GM23248 (cell line): ENCODE measurements around the gene RPS19BP1. TPM values are rescaled to one million over a fixed set of nuclear protein-coding genes. Genes with fewer than 3 reads are reported as not detected.

ENCODE experiments used
- DNase-seq: peaks from one replicate; pipeline ENCODE4 v3.0.0-alpha.2; 2015
- H2AFZ ChIP-seq: fragments of 200-600 bp; sonication (generic); 2 replicates; pipeline ENCODE4 v1.6.1; 2016; ENCODE audit warnings: antibody characterized with exemption
- H3F3A ChIP-seq: fragments of 200-600 bp; sonication (generic); 2 replicates; pipeline ENCODE4 v1.6.1; 2016; ENCODE audit warnings: mild to moderate bottlenecking, antibody characterized with exemption, mixed run types; ENCODE audit not compliant: insufficient read depth
- H3K27ac ChIP-seq: fragments of 200-600 bp; sonication (generic); 2 replicates; pipeline ENCODE4 v1.5.1; 2016; ENCODE audit warnings: mild to moderate bottlenecking
- H3K27me3 ChIP-seq: fragments of 200-600 bp; sonication (generic); replicated peaks from 2 replicates; pipeline ENCODE4 v1.6.1; 2016; ENCODE audit warnings: mild to moderate bottlenecking; ENCODE audit not compliant: insufficient read depth
- H3K36me3 ChIP-seq: fragments of 200-600 bp; sonication (generic); 2 replicates; pipeline ENCODE4 v1.6.1; 2016; ENCODE audit warnings: low read depth, mild to moderate bottlenecking
- H3K4me1 ChIP-seq: fragments of 200-600 bp; sonication (generic); 2 replicates; pipeline ENCODE4 v1.6.1; 2016; ENCODE audit warnings: mild to moderate bottlenecking; ENCODE audit not compliant: insufficient read depth
- H3K4me2 ChIP-seq: fragments of 200-600 bp; sonication (generic); one replicate; pipeline ENCODE4 v1.6.1; 2016; ENCODE audit warnings: mild to moderate bottlenecking; ENCODE audit not compliant: unreplicated experiment
- H3K4me3 ChIP-seq: fragments of 200-600 bp; sonication (generic); 2 replicates; pipeline ENCODE4 v1.5.1; 2016; ENCODE audit warnings: mild to moderate bottlenecking
- H3K79me2 ChIP-seq: fragments of 200-600 bp; sonication (generic); 2 replicates; pipeline ENCODE4 v1.6.1; 2016; ENCODE audit warnings: mild to moderate bottlenecking; ENCODE audit not compliant: insufficient read depth
- H3K9ac ChIP-seq: fragments of 200-600 bp; sonication (generic); 2 replicates; pipeline ENCODE4 v1.6.1; 2016; ENCODE audit warnings: mild to moderate bottlenecking
- H3K9me2 ChIP-seq: fragments of 200-600 bp; sonication (generic); 2 replicates; pipeline ENCODE4 v1.6.1; 2016; ENCODE audit warnings: mixed run types, mild to moderate bottlenecking, moderate library complexity; ENCODE audit not compliant: insufficient read depth
- H3K9me3 ChIP-seq: fragments of 200-600 bp; sonication (generic); one replicate; pipeline ENCODE4 v1.6.1; 2017; ENCODE audit warnings: low read depth
- H4K20me1 ChIP-seq: fragments of 200-600 bp; sonication (generic); 2 replicates; pipeline ENCODE4 v1.6.0; 2016; ENCODE audit not compliant: insufficient read depth
- EZH2 ChIP-seq: fragments of 200-600 bp; sonication (generic); IDR thresholded peaks from 2 replicates; pipeline ENCODE4 v1.6.1; 2018; ENCODE audit warnings: antibody characterized with exemption, mild to moderate bottlenecking; ENCODE audit not compliant: insufficient read depth, poor library complexity, severe bottlenecking
- EZH2phosphoT487 ChIP-seq: fragments of 200-600 bp; sonication (generic); IDR thresholded peaks from 2 replicates; pipeline ENCODE4 v1.6.1; 2018; ENCODE audit warnings: antibody characterized with exemption, moderate library complexity, mild to moderate bottlenecking, low read depth; ENCODE audit not compliant: insufficient read depth
- WGBS, 2 experiments: methylation state at CpG; one replicate each; pipeline ENCODE4 v1.1.6; 2015 to 2017; ENCODE audit warnings: low lambda C conversion rate in 2 of 2, low coverage in 1 of 2; ENCODE audit errors: missing lambda C conversion rate in 2 of 2; 5-methylcytosine and 5-hydroxymethylcytosine counted together
- in situ Hi-C: fragments of 300-500 bp; cut with MboI; formaldehyde crosslinking; loops from 2 replicates; pipeline ENCODE4 v1.15.0; 2020
- polyA plus RNA-seq: library from polyadenylated mRNA; unstranded; fragments of >200 nt; fragmentation: Nextera tagmentation; extraction: Ambion mirVana; gene quantifications from 2 replicates; pipeline ENCODE4 v1.2.1, GENCODE V29; 2016
- total RNA-seq: library from RNA; depleted of rRNA; stranded (reverse); fragments of >200 nt; shearing (Covaris generic); gene quantifications from 2 replicates; pipeline ENCODE4 v1.2.3, GENCODE V29; 2014

The RPS19BP1 gene
- total and polyA plus RNA-seq, 2 experiments from 2014 or later, result 93.9 to 114 TPM

- no peaks in the 10 kb centered on the region for H3F3A ChIP-seq
- H3K9me3 ChIP-seq, result no peaks in the 10 kb centered on the region
- in situ Hi-C loops, result loop anchor here (25.0 kb wide), 1 partner anchor 774 kb away; the partner anchor contains the start of gene ADSL
- no peak for TF ChIP-seq EZH2phosphoT487
- no peak for TF ChIP-seq EZH2
- no peak overlapping the region for H3K4me3 ChIP-seq
- H3K4me1 ChIP-seq, result no peaks in the 10 kb centered on the region
- no peaks in the 10 kb centered on the region for H3K79me2 ChIP-seq
- no peak overlapping the region for H3K9ac ChIP-seq
- H3K27ac ChIP-seq, result no peak overlapping the region
- H3K27me3 ChIP-seq, result peaks cover 16% of the 10 kb centered on the region
- H3K36me3 ChIP-seq, result no peaks in the 10 kb centered on the region
- DNase-seq, result no peak
- no peak overlapping the region for H2AFZ ChIP-seq
- H3K9me2 ChIP-seq, result no peaks in the 10 kb centered on the region
- WGBS, 2 experiments, result 46 to 51% methylated on average over 7 of the region's 7 CpGs
- no peak overlapping the region for H3K4me2 ChIP-seq
- H4K20me1 ChIP-seq, result no peaks in the 10 kb centered on the region
Measured at GRCh38 chr22:39563571-39564428, 31.3 kb upstream of the RPS19BP1 start.

- H3K79me2 ChIP-seq, result no peaks in the 10 kb centered on the region
- H3K4me2 ChIP-seq, result no peak overlapping the region
- no peaks in the 10 kb centered on the region for H3K9me3 ChIP-seq
- no peaks in the 10 kb centered on the region for H4K20me1 ChIP-seq
- H3F3A ChIP-seq, result no peaks in the 10 kb centered on the region
- 48 to 58% methylated on average over 9 of the region's 9 CpGs for WGBS, 2 experiments
- peaks cover 24% of the 10 kb centered on the region for H3K27me3 ChIP-seq
- H2AFZ ChIP-seq, result no peak overlapping the region
- H3K9ac ChIP-seq, result no peak overlapping the region
- H3K9me2 ChIP-seq, result no peaks in the 10 kb centered on the region
- TF ChIP-seq EZH2 (no peak), EZH2phosphoT487 (no peak)
- no peak for DNase-seq
- in situ Hi-C loops, result loop anchor here (25.0 kb wide), 1 partner anchor 774 kb away; the partner anchor contains the start of gene ADSL
- no peak overlapping the region for H3K27ac ChIP-seq
- no peaks in the 10 kb centered on the region for H3K36me3 ChIP-seq
- H3K4me1 ChIP-seq, result no peaks in the 10 kb centered on the region
- H3K4me3 ChIP-seq, result no peak overlapping the region
Measured at GRCh38 chr22:39562839-39563489, 30.4 kb upstream of the RPS19BP1 start.

- TF ChIP-seq EZH2phosphoT487 (no peak), EZH2 (no peak)
- Histone ChIP-seq H4K20me1 (no peaks in the 10 kb centered on the region), H3K79me2 (no peaks in the 10 kb centered on the region), H2AFZ (no peak overlapping the region), H3F3A (no peaks in the 10 kb centered on the region), H3K27ac (no peak overlapping the region), H3K9me2 (no peaks in the 10 kb centered on the region), H3K27me3 (peaks cover 45% of the 10 kb centered on the region), H3K9ac (no peak overlapping the region), H3K4me3 (no peak overlapping the region), H3K36me3 (no peaks in the 10 kb centered on the region), H3K4me2 (no peak overlapping the region), H3K4me1 (no peaks in the 10 kb centered on the region), H3K9me3 (no peaks in the 10 kb centered on the region)
- 16 to 29% methylated on average over 6 of the region's 6 CpGs for WGBS, 2 experiments
- peak; percentile 16 for DNase-seq
- in situ Hi-C loops, result loop anchor here (25.0 kb wide), 1 partner anchor 777 kb away; the partner anchor contains the start of gene ADSL
Measured at GRCh38 chr22:39560127-39560526, 27.6 kb upstream of the RPS19BP1 start.

- H3F3A ChIP-seq, result no peaks in the 10 kb centered on the region
- H3K79me2 ChIP-seq, result no peaks in the 10 kb centered on the region
- H3K9ac ChIP-seq, result no peak overlapping the region
- DNase-seq, result peak; percentile 50
- WGBS, 2 experiments, result 43 to 50% methylated on average over 9 to 11 of the region's 11 CpGs
- H3K9me3 ChIP-seq, result no peaks in the 10 kb centered on the region
- in situ Hi-C loops, result loop anchor here (25.0 kb wide), 1 partner anchor 778 kb away; the partner anchor contains the start of gene ADSL
- no peak overlapping the region for H3K27ac ChIP-seq
- TF ChIP-seq EZH2phosphoT487, result no peak
- TF ChIP-seq EZH2, result no peak
- H4K20me1 ChIP-seq, result no peaks in the 10 kb centered on the region
- no peak overlapping the region for H3K4me3 ChIP-seq
- peaks cover 45% of the 10 kb centered on the region for H3K27me3 ChIP-seq
- no peaks in the 10 kb centered on the region for H3K4me1 ChIP-seq
- H2AFZ ChIP-seq, result no peak overlapping the region
- H3K9me2 ChIP-seq, result no peaks in the 10 kb centered on the region
- no peaks in the 10 kb centered on the region for H3K36me3 ChIP-seq
- H3K4me2 ChIP-seq, result no peak overlapping the region
Measured at GRCh38 chr22:39559456-39560105, 27.0 kb upstream of the RPS19BP1 start.
